ENCODE measurements around the gene CRKL. TPM values are rescaled to one million over a fixed set of nuclear protein-coding genes. Genes with fewer than 3 reads are reported as not detected.
A peak's percentile ranks its signal among the peaks of the same experiment; 100 is the strongest.

The CRKL gene
- total RNA-seq, 1 donor from 2014 or later = 59.6 TPM

DNA sequence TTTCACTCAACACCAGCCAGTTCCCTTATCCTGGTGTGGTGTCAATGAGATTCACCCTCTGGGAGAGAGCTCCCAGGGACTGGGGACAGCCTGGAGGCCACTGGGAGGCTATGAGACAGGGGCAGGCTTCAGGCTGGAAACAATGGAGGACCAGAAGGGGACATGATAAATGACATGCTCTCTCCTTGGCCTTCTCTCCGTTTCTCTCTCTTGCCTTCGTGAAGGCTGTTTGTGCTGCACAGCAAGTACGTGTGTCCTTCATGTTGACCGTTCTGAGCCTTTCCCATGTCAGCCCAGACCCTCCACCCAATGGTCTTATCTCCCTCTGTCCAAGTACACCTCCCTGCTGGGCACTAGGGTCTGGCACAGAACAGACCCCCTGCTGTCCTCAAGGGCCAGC is 63.3 kb downstream of the CRKL start:
- Mint-ChIP-seq H3K27ac (ENCODE audit: unreplicated experiment) (no peak overlapping the region), H3K27me3 (ENCODE audit: unreplicated experiment) (peaks cover 9% of the 10 kb centered on the region), H3K36me3 (ENCODE audit: unreplicated experiment) (no peaks in the 10 kb centered on the region), H3K4me3 (ENCODE audit: unreplicated experiment) (no peak overlapping the region), H3K4me1 (ENCODE audit: low read depth, unreplicated experiment) (peaks cover 7% of the 10 kb centered on the region), H3K9me3 (ENCODE audit: unreplicated experiment) (peaks cover 13% of the 10 kb centered on the region)
- TF ChIP-seq, protein P1, sequence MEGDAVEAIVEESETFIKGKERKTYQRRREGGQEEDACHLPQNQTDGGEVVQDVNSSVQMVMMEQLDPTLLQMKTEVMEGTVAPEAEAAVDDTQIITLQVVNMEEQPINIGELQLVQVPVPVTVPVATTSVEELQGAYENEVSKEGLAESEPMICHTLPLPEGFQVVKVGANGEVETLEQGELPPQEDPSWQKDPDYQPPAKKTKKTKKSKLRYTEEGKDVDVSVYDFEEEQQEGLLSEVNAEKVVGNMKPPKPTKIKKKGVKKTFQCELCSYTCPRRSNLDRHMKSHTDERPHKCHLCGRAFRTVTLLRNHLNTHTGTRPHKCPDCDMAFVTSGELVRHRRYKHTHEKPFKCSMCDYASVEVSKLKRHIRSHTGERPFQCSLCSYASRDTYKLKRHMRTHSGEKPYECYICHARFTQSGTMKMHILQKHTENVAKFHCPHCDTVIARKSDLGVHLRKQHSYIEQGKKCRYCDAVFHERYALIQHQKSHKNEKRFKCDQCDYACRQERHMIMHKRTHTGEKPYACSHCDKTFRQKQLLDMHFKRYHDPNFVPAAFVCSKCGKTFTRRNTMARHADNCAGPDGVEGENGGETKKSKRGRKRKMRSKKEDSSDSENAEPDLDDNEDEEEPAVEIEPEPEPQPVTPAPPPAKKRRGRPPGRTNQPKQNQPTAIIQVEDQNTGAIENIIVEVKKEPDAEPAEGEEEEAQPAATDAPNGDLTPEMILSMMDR (IDR thresholded peaks at IDR 0.05; ENCODE audit: partially characterized antibody, unreplicated experiment) = no peak
- no peak for DNase-seq

DNA sequence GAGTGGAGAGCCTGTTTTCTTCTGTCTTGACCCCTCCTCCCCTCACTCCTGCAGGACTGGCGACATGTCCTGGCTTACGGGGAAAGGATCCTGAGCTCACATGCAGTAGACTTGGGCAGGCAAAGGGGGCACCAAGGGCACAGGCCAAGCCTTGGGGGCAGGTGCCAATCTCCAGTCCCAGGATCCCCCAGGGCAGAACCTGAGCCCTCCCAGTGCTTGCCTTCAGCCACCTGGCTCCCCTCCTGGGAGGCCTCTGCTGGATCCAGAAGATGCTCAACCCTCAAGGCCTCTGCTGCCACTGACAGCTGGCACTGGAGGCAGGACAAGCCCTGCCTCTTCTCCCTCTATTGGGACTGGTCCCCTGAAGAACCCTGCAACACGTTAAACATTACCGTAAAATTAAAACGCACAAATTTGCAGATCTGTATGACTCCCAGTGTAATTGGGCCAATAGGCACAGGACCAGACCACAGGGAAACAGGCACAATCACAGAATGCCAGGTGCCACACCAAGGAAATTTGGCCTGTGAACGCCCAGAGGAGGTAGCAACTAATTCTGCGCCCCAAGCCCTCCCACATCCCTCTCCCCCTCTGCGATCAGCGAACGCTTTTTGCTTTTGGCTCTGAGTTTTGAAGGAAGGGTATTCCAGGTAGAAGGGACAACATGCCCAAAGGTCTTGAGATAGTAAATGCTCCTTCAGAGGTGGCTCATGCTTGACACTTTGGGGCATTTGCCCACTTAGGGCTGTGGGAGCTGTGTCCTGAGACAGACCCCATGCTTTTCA is 63.9 kb downstream of the CRKL start:
- Mint-ChIP-seq H3K36me3 (ENCODE audit: unreplicated experiment) (no peaks in the 10 kb centered on the region), H3K4me3 (ENCODE audit: unreplicated experiment) (peak overlapping the region; percentile 84), H3K4me1 (ENCODE audit: low read depth, unreplicated experiment) (peaks cover 7% of the 10 kb centered on the region), H3K27ac (ENCODE audit: unreplicated experiment) (peak overlapping the region; percentile 59), H3K27me3 (ENCODE audit: unreplicated experiment) (peaks cover 9% of the 10 kb centered on the region), H3K9me3 (ENCODE audit: unreplicated experiment) (peaks cover 10% of the 10 kb centered on the region)
- TF ChIP-seq, protein P1 (IDR thresholded peaks at IDR 0.05; ENCODE audit: partially characterized antibody, unreplicated experiment) = no peak
- no peak for DNase-seq

- Mint-ChIP-seq H3K27me3 (ENCODE audit: unreplicated experiment) (peaks cover 9% of the 10 kb centered on the region), H3K36me3 (ENCODE audit: unreplicated experiment) (no peaks in the 10 kb centered on the region), H3K9me3 (ENCODE audit: unreplicated experiment) (peaks cover 9% of the 10 kb centered on the region), H3K27ac (ENCODE audit: unreplicated experiment) (peak within 1 kb of the TSS; percentile 91), H3K4me1 (ENCODE audit: low read depth, unreplicated experiment) (peaks cover 7% of the 10 kb centered on the region), H3K4me3 (ENCODE audit: unreplicated experiment) (peak within 1 kb of the TSS; percentile 99)
- DNase-seq = peak; percentile 91
- TF ChIP-seq, protein P1 (IDR thresholded peaks at IDR 0.05; ENCODE audit: partially characterized antibody, unreplicated experiment) = peak; percentile 20
Measured at GRCh38 chr22:20981787-20982562, 64.8 kb downstream of the CRKL start, which contains the start of gene LZTR1. LZTR1 (plus strand) TSS chr22:20982297; CDS start chr22:20982372, 75 bp downstream.

DNA sequence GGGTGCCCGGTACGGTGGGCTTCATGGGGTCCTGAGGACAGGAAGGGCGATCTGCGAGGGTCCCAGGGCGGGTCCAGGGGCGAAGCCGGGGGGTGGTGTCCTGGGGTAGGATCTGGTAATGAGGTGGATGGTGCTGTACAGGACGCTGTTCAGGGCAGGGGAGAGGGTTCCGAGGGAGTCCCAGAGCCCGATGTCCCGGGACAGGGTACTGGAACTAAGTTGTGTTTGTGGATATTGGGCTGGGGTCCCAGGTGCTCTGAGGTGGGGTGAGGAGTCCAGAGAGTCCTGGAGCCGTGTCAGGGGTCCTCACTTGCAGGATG is 65.3 kb downstream of the CRKL start:
- no peaks in the 10 kb centered on the region for H3K36me3 Mint-ChIP-seq (ENCODE audit: unreplicated experiment)
- peak overlapping the region; percentile 91 for H3K27ac Mint-ChIP-seq (ENCODE audit: unreplicated experiment)
- H3K4me1 Mint-ChIP-seq (ENCODE audit: low read depth, unreplicated experiment) = peaks cover 7% of the 10 kb centered on the region
- H3K27me3 Mint-ChIP-seq (ENCODE audit: unreplicated experiment) = peaks cover 9% of the 10 kb centered on the region
- TF ChIP-seq, protein P1 (IDR thresholded peaks at IDR 0.05; ENCODE audit: partially characterized antibody, unreplicated experiment) = no peak
- DNase-seq = no peak
- H3K9me3 Mint-ChIP-seq (ENCODE audit: unreplicated experiment) = peaks cover 9% of the 10 kb centered on the region
- H3K4me3 Mint-ChIP-seq (ENCODE audit: unreplicated experiment) = peak overlapping the region; percentile 99
